OCI-LY1 (cell line): ENCODE results near the gene RCE1.

Experiments
- H2AFZ ChIP-seq: fragments of 200-600 bp; sonication (generic), shearing (Covaris generic); 2 replicates; pipeline ENCODE4 v1.6.0; 2014; ENCODE audit warnings: antibody characterized with exemption, mild to moderate bottlenecking, low read length
- H3F3A ChIP-seq: fragments of 200-600 bp; sonication (generic), shearing (Covaris generic); 2 replicates; pipeline ENCODE4 v1.6.0; 2014; ENCODE audit warnings: mild to moderate bottlenecking, antibody characterized with exemption, low read length, moderate library complexity; ENCODE audit not compliant: insufficient read depth
- H3K27ac ChIP-seq: fragments of 200-600 bp; sonication (generic); 2 replicates; pipeline ENCODE4 v1.5.1; 2014; ENCODE audit warnings: low read length, mixed run types, mild to moderate bottlenecking, low read depth; ENCODE audit not compliant: poor library complexity, severe bottlenecking
- H3K27me3 ChIP-seq: fragments of 200-600 bp; sonication (generic); 2 replicates; pipeline ENCODE4 v1.6.0; 2014; ENCODE audit warnings: antibody characterized with exemption, mild to moderate bottlenecking, low read length, moderate library complexity; ENCODE audit not compliant: insufficient read depth
- H3K36me3 ChIP-seq: fragments of 200-600 bp; sonication (generic); 2 replicates; pipeline ENCODE4 v1.6.1; 2014; ENCODE audit warnings: mild to moderate bottlenecking, antibody characterized with exemption, low read length, moderate library complexity, mixed read lengths; ENCODE audit not compliant: insufficient read depth
- H3K4me1 ChIP-seq: fragments of 200-600 bp; sonication (generic); 2 replicates; pipeline ENCODE4 v1.5.1; 2014; ENCODE audit warnings: mild to moderate bottlenecking, low read length, moderate library complexity; ENCODE audit not compliant: insufficient read depth, severe bottlenecking
- H3K4me2 ChIP-seq: fragments of 200-600 bp; sonication (generic), shearing (Covaris generic); 2 replicates; pipeline ENCODE4 v1.6.1; 2014; ENCODE audit warnings: low read length
- H3K4me3 ChIP-seq: fragments of 200-600 bp; sonication (generic); 2 replicates; pipeline ENCODE4 v1.5.1; 2014; ENCODE audit warnings: low read length, low read depth, mild to moderate bottlenecking, mixed read lengths; ENCODE audit not compliant: poor library complexity, severe bottlenecking
- H3K79me2 ChIP-seq: fragments of 200-600 bp; shearing (Covaris generic); 2 replicates; pipeline ENCODE4 v1.6.1; 2016; ENCODE audit warnings: mixed run types, low read length, mixed read lengths; ENCODE audit not compliant: insufficient read depth
- H3K9ac ChIP-seq: fragments of 200-600 bp; sonication (generic), shearing (Covaris generic); 2 replicates; pipeline ENCODE4 v1.6.1; 2014; ENCODE audit warnings: mild to moderate bottlenecking, low read length, mixed read lengths
- H3K9me2 ChIP-seq: fragments of 200-600 bp; sonication (generic), shearing (Covaris generic); 2 replicates; pipeline ENCODE4 v1.6.1; 2014; ENCODE audit warnings: low read depth, mild to moderate bottlenecking, low read length, mixed read lengths
- H3K9me3 ChIP-seq: fragments of 200-600 bp; shearing (Covaris generic); 2 replicates; pipeline ENCODE4 v1.6.1; 2014; ENCODE audit warnings: low read length, mixed read lengths
- H4K20me1 ChIP-seq: fragments of 200-600 bp; sonication (generic), shearing (Covaris generic); 2 replicates; pipeline ENCODE4 v1.6.0; 2016; ENCODE audit warnings: mild to moderate bottlenecking, low read length; ENCODE audit not compliant: insufficient read depth
- CTCF ChIP-seq: fragments of 200-600 bp; sonication (generic), shearing (Covaris generic); IDR thresholded peaks from 2 replicates; pipeline ENCODE4 v1.5.1; 2017; ENCODE audit warnings: mild to moderate bottlenecking, antibody characterized with exemption, low read length, moderate library complexity, mixed read lengths
- EZH2 ChIP-seq: fragments of 200-600 bp; sonication (generic), shearing (Covaris generic); IDR thresholded peaks from 2 replicates; pipeline ENCODE4 v1.8.0; 2017; ENCODE audit warnings: borderline replicate concordance, mixed run types, mild to moderate bottlenecking, antibody characterized with exemption, low read length, moderate library complexity, mixed read lengths

Gene RCE1

GRCh38 chr11:66885469-66885868, 42.2 kb downstream of the RCE1 start:
- no peaks in the 10 kb centered on the region for H3K79me2 ChIP-seq
- no peaks in the 10 kb centered on the region for H3K9me3 ChIP-seq
- no peak overlapping the region for H3K27ac ChIP-seq
- H3K36me3 ChIP-seq: no peaks in the 10 kb centered on the region
- H4K20me1 ChIP-seq: no peaks in the 10 kb centered on the region
- no peak overlapping the region for H3K9ac ChIP-seq
- H3K4me2 ChIP-seq: no peak overlapping the region
- TF ChIP-seq CTCF (no peak), EZH2 (no peak)
- no peaks in the 10 kb centered on the region for H3K4me1 ChIP-seq
- no peaks in the 10 kb centered on the region for H3K9me2 ChIP-seq
- no peaks in the 10 kb centered on the region for H3F3A ChIP-seq
- H2AFZ ChIP-seq: no peak overlapping the region
- no peak overlapping the region for H3K4me3 ChIP-seq
- H3K27me3 ChIP-seq: no peaks in the 10 kb centered on the region; the same call in 1 of the 2 replicates

- no peaks in the 10 kb centered on the region for H3K9me2 ChIP-seq
- no peaks in the 10 kb centered on the region for H3K79me2 ChIP-seq
- no peaks in the 10 kb centered on the region for H3K36me3 ChIP-seq
- no peaks in the 10 kb centered on the region for H4K20me1 ChIP-seq
- no peaks in the 10 kb centered on the region for H3F3A ChIP-seq
- no peaks in the 10 kb centered on the region for H3K4me1 ChIP-seq
- no peak overlapping the region for H3K9ac ChIP-seq
- TF ChIP-seq EZH2 (no peak), CTCF (no peak)
- no peak overlapping the region for H3K4me2 ChIP-seq
- no peaks in the 10 kb centered on the region for H3K9me3 ChIP-seq
- no peaks in the 10 kb centered on the region; the same call in 1 of the 2 replicates for H3K27me3 ChIP-seq
- no peak overlapping the region for H3K4me3 ChIP-seq
- no peak overlapping the region for H2AFZ ChIP-seq
- H3K27ac ChIP-seq: no peak overlapping the region
These were observed 42.8 kb downstream of the RCE1 start for GRCh38 chr11:66885950-66886440.

GRCh38 chr11:66886671-66887221, 43.5 kb downstream of the RCE1 start:
- H3K9me3 ChIP-seq: no peaks in the 10 kb centered on the region
- no peak overlapping the region for H3K4me3 ChIP-seq
- H3K9me2 ChIP-seq: no peaks in the 10 kb centered on the region
- H3K4me1 ChIP-seq: no peaks in the 10 kb centered on the region
- TF ChIP-seq CTCF (no peak), EZH2 (no peak)
- H3F3A ChIP-seq: no peaks in the 10 kb centered on the region
- H3K27ac ChIP-seq: no peak overlapping the region
- H3K4me2 ChIP-seq: no peak overlapping the region
- no peaks in the 10 kb centered on the region for H3K79me2 ChIP-seq
- no peaks in the 10 kb centered on the region for H3K36me3 ChIP-seq
- no peak overlapping the region for H3K9ac ChIP-seq
- no peaks in the 10 kb centered on the region for H4K20me1 ChIP-seq
- no peak overlapping the region for H2AFZ ChIP-seq
- H3K27me3 ChIP-seq: peaks cover 4% of the 10 kb centered on the region; the same call in 1 of the 2 replicates
